NCI-H82 treated with DMSO at 0.1 percent for 48 hours (cell line): Measurements from ENCODE around the gene HCK.

Experiments
- DNase-seq: peaks from one replicate; lab custom pipeline; 2025; ENCODE audit not compliant: unreplicated experiment; lab: John Stamatoyannopoulos, UW

HCK gene

DNA sequence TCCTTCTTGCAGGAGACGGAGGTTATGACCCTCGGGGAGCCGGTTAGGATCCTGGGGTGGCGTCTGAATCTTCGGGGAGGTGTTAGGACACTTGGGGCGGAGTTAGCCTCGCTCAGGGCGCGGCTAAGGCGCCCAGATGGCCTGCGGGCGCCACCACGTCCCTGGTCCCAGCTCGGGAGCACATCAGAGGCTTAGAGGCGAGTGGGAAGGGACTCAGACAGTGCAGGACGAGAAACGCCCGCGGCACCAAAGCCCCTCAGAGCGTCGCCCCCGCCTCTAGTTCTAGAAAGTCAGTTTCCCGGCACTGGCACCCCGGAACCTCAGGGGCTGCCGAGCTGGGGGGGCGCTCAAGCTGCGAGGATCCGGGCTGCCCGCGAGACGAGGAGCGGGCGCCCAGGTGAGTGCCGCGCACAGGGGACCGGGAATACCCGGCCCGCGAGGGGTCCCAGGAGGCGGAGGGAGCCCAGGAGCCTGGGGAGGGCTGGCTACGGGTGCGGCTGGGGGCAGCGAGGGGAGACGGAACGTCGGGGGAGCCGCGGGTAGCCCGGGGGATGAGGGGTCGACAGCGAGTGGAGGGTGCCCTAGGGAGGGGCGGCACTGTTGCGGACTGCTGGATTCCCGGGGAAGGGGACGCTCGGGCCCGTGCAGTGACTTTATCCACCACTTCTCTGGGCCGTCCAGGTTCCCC is at the start of gene HCK:
Gene HCK, plus strand, starts transcription at position 153 of the 688 bp plus-strand sequence.
- no peak for DNase-seq

DNA sequence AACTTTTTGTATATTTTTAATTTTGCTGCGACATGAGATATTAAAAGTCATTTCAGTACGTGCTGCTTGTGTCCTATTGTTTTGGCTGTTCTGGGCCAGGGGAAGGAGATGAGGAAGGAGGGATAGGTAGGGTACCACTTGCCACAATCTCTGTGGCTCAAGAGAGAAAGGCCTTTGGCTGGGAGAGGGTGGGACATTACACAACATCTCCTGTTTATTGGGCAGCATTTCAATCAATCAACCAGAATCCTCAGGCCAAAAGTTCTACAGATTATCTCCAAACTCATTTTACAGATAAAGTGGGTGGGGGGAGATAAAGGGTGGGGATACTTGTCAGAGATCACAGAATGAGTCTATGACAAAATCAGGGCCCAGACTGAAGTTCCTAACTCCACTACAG is 48.7 kb upstream of the HCK start:
- no peak for DNase-seq

DNA sequence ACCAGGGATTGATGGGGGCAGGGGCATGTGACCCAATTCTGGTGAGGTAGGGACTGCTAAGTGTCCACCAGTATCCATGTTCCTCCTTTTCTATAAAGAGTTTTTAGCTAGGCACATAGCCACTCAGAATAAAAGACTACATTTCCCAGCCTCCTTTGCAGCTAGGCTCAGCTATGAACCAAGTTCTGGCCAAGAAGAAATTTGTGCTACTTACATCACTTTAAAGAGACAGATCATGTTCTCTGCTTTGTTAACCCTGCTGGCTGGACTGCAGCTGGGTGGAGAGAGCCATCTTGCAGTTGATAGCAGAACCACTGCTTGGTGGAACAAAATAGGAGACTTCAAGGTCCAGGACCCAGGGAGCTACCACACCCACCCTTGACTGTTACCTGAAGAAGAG is 47.1 kb upstream of the HCK start:
- DNase-seq = no peak

DNA sequence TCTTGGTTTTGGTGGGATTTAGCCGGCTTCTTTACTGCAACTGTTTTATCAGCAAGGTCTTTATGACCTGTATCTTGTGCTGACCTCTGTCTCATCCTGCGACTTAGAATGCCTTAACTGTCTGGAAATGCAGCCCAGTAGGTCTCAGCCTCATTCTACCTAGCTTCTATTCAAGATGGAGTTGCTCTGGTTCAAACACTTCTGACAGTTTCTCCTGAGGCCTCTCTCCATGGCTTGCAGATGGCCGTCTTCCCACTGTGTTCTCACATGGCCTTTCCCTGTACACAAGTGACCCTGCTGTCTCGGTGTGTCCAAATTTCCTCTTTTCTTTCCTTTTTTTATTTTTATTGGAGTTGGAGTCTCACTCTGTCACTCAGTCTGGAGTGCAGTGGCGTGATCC is 46.0 kb upstream of the HCK start:
- DNase-seq = no peak

DNA sequence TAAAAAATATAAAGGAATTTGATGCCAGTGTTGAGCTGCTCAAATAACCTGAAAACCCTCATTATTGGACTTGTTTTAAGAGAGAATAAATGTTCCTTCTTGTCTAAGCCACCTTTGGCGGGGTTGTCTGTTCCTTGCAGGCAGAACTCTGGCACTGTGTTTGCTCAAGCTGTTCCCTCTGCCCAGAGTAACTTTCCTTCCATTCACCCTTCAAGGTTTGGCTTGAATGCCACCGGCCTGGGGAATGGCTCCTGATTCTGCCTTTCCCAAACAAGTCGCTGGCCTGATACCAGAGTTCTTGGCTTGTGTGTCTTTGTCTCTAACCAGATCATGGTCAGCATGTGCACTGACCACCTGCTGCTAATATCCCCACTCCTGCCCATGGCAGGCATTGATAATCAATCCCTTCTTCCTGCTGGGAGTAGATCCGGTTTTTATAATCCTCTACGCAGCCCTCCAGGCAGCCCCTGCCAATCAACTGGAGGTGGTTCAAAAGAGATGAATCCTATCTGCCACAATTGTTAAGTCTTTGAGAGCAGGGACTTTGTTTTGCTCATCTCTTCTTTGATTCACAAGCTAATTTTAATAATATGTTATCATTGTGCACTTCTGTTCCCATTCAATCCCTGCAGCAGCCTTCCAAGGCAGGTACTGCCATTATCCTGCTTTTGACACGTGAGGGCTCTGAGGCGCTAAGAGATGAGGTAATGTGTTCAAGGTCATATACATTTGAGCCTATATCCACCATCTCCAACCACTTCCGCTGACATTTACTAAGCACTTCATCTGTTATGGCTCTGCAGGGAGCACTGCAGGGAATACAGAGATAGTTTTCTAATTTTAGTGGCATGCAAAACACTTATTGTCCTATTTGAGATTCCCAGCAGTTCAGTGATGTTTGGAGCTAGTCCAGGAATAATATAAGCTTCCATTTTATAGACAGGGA is 44.9 kb upstream of the HCK start:
- peak; percentile 30 for DNase-seq

DNA sequence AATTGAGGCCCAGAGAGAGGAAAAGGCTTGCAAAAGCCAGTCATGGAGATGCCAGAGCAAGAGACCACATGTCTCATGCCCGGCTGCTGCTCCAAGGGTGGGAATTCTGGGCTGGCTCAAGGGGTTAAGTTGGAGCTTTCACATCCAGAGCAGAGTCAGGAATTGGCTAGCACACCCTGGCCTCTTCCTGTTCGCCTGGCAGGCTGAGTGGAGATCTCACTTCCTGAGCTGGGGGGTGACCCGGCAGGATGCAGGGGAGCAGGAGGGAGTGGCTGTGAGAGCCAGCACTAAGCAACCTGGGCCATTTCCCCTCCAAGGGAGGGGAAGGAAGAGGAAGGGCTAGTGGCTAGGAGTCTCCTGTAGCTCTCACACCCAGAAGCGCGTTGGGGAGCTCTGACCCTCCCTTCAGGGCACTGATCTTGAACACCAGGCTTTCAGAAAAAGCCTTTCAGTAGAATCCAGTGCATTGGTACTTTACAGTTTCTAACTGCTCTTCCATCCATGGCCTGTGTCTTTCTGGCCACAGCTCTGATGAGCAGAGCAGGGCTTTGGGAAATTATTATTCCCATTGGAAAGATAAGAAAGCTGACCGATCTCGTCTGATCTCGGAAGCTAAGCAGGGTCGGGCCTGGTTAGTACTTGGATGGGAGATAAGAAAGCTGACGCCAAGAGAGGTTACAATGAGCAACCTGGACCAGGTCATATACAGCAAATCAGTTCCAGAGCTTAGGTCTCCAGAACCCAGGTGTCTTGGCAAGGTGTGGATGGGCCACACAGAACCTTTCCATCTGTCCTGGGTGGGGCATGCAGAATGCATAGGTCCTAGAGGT is 44.0 kb upstream of the HCK start:
- no peak for DNase-seq

DNA sequence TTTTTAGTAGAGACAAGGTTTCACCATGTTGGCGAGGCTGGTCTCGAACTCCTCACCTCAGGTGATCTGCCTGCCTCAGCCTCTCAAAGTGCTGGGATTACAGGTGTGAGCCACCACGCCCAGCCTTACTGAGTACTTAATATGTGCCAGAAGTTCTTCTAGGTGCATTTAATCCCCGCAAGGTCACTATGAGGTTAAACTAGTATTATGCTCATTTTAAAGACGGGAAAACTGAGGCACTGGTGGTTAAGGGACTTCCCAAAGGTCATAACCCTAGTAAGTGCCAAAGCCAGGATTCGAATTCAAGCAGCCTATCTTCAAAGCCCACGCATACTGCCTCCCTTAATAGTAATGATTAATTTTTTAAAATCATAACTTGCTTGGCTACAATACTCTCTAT is 42.5 kb upstream of the HCK start:
- DNase-seq = no peak

DNA sequence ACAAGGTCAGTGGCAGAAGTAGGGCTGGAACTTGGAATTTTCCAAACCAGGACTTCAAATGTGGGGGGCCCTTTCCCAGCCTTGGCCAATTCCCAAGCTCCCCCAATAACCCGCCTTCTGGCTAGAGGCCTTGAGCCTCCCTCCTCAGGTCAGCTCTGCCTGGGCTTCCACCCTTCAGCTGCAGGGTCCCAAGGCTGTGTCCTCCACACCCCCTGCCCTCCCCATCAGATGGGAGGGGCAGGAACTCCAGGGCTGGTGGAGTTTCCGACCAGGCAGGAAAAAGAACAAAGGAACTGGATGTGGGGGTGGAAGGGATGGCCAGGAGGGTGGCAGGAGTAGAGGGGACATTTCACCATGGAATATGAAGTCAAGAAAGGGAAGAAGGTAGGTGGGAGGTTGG is 41.9 kb upstream of the HCK start, which contains the start of gene CCM2L:
Gene CCM2L, plus strand, starts transcription at position 338 of the 400 bp plus-strand sequence. Its CDS starts 17 bp downstream, at position 355.
- DNase-seq = no peak

DNA sequence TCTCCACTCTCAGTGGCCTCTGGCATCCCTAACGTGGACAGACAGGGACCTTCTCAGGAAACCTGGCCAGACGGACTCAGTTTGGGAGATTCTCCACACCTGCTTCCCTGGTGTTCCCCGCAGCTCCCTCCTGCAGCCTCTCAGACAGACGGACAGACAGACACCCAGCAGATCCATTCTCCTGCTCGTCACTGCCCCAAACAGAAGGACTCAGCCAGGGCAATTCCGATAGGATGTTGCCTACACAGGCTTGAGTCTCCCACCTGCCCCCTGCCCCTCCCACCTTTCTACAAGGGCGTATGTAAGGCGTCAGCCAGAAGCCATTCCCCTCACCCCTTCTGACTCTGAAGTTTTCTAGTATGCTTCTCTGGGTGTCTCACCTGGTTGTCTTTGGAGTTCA is 41.4 kb upstream of the HCK start:
- no peak for DNase-seq

DNA sequence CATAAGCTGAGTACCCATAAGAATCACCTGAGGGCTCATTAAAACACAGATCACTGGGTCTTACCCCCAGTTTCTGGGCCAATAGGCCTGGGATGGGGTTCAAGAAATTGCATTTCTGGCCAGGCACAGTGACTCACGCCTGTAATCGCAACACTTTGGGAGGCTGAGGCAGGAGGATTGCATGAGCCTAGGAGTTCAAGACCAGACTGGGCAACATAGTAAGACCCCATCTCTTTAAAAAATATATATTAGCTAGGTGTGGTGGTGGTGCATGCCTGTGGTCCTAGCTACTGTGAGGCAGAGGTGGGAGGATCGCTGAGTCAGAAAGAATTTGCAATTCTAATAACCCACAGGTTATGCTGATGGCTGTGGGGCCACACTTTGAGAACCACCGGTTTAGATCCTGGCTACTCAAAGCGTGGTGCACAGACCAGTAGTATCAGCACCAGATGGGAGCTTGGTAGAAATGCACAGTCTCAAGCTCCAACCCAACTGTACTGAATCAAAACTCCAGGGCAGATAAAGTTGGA is 39.8 kb upstream of the HCK start:
- no peak for DNase-seq

DNA sequence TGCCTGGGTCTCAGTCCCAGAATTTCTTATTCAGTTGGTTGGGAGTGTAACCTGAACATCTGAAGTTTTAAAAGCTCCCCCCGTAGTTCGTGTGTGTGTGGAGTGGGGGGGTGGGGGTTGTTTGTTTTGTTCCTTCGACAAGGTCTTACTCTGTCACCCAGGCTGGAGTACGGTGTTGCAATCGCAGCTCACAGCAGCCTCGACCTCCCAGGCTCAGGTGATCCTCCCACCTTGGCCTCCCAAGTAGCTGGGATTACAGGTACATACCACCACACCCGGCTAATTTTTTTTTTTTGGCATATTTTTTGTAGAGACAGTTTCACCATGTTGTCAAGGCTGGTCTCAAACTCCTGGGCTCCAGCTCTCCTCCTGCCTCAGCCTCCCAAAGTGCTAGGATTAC is 38.7 kb upstream of the HCK start:
- no peak for DNase-seq

DNA sequence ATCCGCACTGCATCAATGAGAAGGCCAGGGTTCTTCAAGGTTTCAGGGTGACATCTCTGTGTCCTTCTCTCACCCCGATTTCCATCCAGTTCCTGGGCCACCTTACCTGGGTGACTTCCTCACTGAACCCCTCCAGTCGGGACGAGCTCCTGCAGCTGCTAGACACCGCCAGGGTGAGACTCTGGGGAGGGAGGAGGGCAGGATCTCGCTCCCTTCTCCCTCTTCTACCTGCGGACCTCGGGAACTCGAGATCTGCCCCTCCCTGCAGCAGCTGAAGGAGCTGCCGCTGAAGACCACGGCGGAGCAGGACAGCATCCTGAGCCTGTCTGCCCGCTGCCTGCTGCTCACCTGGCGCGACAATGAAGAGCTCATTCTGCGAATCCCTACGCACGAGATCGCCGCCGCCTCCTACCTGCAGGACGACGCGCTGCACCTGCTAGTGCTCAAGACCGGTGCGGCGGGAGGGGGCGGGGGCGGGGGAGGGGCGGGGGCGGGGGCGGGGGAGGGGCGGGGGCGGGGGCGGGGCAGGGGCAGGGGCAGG is 34.3 kb upstream of the HCK start:
- DNase-seq = peak; percentile 24

DNA sequence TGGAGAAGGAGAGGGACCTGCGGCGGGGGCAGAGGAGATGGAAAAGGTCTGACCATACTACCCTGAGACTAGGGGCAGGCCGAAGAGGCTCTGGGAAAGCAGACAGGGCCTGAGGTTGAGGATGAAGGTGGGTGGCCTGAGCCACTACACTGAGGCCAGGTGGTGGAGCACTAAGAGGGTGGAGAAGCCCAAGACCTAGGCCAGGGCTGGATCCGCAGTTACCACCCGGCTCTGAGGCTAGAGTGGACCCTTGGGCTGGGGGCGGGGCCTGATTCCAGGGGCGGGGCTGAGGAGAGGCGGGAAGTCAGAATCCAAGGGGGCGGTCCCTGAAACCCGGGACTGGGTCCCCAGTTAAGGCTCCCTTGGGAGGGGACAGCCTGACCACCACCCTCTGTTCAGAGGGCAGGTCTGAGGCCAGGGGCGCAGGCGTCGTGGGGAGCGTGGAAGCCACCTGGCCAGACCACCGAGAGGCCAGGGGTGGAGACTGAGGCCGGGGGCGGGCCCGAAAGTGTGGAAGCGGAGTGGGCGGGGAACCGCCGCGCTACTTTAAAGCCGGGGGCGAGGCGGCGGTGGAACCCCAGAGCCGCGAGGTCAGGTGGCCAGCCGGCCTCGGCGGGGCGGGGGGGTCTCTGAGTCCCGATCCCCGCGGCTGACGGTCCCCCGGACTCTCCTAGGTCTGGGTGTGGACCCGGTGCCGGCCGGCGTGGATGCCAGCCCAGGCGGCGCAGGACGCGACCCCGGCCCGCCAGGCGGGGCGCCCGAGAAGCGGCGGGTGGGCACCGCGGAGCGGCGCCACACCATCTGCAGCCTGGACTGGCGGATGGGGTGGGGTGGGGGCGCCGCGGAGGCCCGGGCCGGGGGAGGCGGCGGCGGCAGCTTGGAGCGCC is 33.5 kb upstream of the HCK start:
- peak; percentile 72 for DNase-seq

DNA sequence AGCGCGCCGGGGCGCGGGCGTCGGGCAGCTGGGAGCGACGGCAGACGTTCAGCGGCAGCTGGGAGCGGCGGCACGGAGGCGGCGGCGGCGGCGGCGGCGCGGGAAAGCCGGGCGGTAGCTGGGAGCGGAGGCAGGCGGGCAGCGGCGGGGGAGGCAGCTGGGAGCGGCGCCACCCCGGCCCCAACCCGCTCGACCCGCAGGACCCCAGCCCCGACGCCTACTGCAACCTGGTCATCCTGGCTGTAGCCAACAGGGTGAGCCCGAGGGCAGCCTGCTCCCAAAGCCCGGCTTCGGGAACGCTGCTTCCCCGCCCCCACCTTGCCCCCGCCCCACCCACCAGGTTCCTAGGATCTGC is 32.9 kb upstream of the HCK start:
- peak; percentile 39 for DNase-seq

DNA sequence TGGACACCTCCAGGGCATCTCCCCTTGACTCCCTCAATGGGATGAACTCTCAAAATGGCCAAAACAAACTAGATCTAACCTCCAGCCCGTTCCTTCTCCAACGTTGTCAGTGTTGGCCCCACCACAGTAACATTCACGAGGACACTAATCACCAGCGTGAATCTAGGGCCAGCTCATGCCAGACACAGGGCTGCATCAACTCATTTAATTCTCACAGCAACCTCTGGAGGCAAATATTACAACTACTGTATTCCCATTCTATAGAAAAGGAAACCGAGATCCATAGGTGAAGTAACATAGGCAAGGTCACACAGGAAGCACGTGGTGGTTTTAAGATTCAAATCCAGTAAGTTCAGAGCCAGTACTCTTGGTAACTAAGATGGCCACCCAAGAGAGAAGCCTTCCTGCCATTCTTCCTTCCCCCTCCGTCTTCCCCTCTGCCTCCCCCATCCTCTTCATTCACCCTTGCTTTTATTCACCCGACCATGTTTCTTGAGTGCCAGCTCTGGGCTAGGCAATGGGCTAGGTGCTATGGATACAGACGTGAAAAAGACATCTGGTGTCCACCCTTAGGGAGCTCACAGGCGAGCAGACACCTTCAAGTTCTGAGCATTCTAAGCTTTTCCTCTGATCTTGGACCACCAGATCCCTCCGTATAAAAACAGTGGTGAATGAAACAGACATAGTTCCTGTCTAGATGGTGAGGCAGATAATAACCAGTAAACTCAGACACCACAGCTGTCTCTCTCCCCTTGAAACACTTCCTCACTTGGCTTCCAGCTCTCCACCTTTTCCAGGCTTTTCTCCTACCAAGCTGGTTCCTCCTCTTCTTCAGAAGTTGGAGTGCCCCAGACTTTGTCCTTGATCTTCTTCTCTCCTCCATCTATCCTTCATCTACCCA is 32.2 kb upstream of the HCK start:
- DNase-seq = no peak

DNA sequence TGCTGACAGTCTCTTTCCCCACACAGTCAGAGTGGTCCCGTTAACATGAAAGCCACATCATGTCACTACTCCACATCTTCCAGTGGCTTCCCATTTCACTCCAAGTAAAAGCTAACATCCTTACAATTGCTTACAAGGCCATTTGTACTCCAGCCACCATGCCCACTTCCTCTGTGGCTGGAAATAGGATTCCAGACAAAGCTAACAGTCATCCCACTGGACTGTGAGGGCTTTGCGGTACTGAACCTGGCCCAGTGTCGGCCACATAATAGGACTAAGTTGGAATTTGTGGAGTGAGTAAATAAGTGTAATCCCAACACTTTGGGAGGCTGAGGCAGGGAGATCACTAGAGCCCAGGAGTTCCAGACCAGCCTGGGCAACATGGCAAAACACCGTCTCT is 31.0 kb upstream of the HCK start:
- DNase-seq = no peak

DNA sequence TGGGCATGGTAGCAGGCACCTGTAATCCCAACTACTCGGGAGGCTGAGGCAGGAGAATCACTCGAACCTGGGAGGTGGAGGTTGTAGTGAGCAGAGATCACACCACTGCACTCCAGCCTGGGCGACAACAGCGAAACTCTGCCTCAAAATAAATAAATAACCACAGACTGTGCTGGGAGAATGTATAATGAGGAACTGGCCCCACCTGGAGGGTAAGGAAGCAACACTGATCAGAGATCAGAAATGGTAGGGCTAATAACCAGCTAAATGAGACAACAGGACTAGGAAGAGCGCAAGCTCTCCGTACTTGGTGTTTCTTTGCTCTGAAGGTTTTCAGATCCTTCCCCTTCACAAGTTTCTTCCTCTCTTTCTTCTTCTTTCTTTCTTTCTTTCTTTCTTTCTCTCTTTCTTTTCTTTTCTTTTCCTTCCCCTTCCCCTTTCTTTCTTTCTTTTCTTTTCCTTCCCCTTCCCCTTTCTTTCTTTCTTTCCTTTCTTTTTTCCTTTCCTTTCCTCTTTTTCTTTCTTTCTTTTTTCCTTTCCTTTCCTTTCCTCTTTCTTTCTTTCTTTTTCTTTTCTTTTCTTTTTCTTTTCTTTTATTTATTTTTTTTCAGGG is 27.3 kb upstream of the HCK start:
- no peak for DNase-seq

DNA sequence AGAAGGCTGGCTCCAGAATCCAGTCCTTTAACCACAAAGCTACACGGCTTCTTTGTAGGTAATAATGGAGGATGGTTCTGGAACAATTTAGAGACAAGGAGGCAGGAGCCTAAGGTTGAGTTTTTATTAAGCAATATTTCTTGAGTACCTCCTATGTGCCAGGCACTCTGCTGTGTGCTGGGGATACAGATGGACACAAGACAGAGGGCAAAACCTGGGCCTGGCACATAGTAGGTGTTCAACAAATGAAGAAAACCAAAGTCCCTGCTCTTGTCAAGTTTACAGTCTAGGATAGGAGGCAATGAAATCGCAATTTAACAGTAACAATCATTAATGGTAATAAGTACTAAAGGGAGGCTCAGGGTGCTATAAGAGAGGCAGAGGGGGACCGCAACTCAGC is 24.4 kb upstream of the HCK start:
- DNase-seq = no peak
